OCI-LY7 (cell line): ENCODE results near the gene PAX9. TPM values are rescaled to one million over a fixed set of nuclear protein-coding genes. Genes with fewer than 3 reads are reported as not detected.

Experiments used
- Bru-seq: library from RNA; stranded (reverse); fragments of 400-500 nt; gene quantifications from one replicate; lab custom pipeline; 2021; lab: Mats Ljungman, UMichigan
- BruChase-seq, 2 experiments: library from RNA; stranded (reverse); fragments of 400-500 nt; gene quantifications; one replicate each; lab custom pipeline; 2021; lab: Mats Ljungman, UMichigan
- BruUV-seq: library from RNA; stranded (reverse); fragments of 400-500 nt; replicated peaks from 2 replicates; lab custom pipeline; 2021; lab: Mats Ljungman, UMichigan
- CTCF ChIA-PET: fragments of 300-600 bp; sonication (Branson Sonifier 250); formaldehyde crosslinking; loops from one replicate; lab custom pipeline; 2022; ENCODE audit warnings: antibody characterized with exemption; ENCODE audit not compliant: unreplicated experiment; lab: Charles Lee
- POLR2A ChIA-PET: fragments of 300-600 bp; sonication (Branson Sonifier 250); formaldehyde crosslinking; loops from one replicate; lab custom pipeline; 2022; ENCODE audit warnings: antibody characterized with exemption; lab: Charles Lee
- DNase-seq: peaks from one replicate; pipeline ENCODE4 v3.0.0-alpha.2; 2015; ENCODE audit warnings: low spot score
- H2AFZ ChIP-seq: fragments of 200-600 bp; sonication (generic), shearing (Covaris generic); 2 replicates; pipeline ENCODE4 v1.6.1; 2014; ENCODE audit warnings: mild to moderate bottlenecking, antibody characterized with exemption, low read length, moderate library complexity
- H3K27ac ChIP-seq: fragments of 200-600 bp; sonication (generic); 2 replicates; pipeline ENCODE4 v1.5.1; 2014; ENCODE audit warnings: mixed run types, low read depth, mild to moderate bottlenecking, moderate library complexity, low read length, inconsistent platforms; ENCODE audit not compliant: poor library complexity, severe bottlenecking
- H3K36me3 ChIP-seq: fragments of 200-600 bp; sonication (generic); 2 replicates; pipeline ENCODE4 v1.6.1; 2014; ENCODE audit warnings: mild to moderate bottlenecking, antibody characterized with exemption, low read length, moderate library complexity, mixed read lengths; ENCODE audit not compliant: insufficient read depth
- H3K4me1 ChIP-seq: fragments of 200-600 bp; sonication (generic); 2 replicates; pipeline ENCODE4 v1.5.1; 2014; ENCODE audit warnings: mild to moderate bottlenecking, low read length; ENCODE audit not compliant: insufficient read depth, poor library complexity, severe bottlenecking
- H3K4me2 ChIP-seq: fragments of 200-600 bp; sonication (generic); 2 replicates; pipeline ENCODE4 v1.6.1; 2014; ENCODE audit warnings: mild to moderate bottlenecking, low read length
- H3K4me3 ChIP-seq: fragments of 200-600 bp; sonication (generic); 2 replicates; pipeline ENCODE4 v1.5.1; 2014; ENCODE audit warnings: mild to moderate bottlenecking, low read depth, low read length; ENCODE audit not compliant: poor library complexity, severe bottlenecking
- H3K79me2 ChIP-seq: fragments of 200-600 bp; sonication (generic); 2 replicates; pipeline ENCODE4 v1.6.1; 2016; ENCODE audit warnings: low read depth, mild to moderate bottlenecking, low read length, moderate library complexity, mixed read lengths; ENCODE audit not compliant: insufficient read depth
- H3K9me2 ChIP-seq: fragments of 200-600 bp; sonication (generic); 2 replicates; pipeline ENCODE4 v1.6.1; 2016; ENCODE audit warnings: mild to moderate bottlenecking, low read length, mixed read lengths; ENCODE audit not compliant: insufficient read depth
- H3K9me3 ChIP-seq: fragments of 200-600 bp; sonication (generic); 2 replicates; pipeline ENCODE4 v1.6.1; 2014; ENCODE audit warnings: mild to moderate bottlenecking, mixed run types, low read length, mixed read lengths
- H4K20me1 ChIP-seq: fragments of 200-600 bp; sonication (generic); 2 replicates; pipeline ENCODE4 v1.6.1; 2014; ENCODE audit warnings: mild to moderate bottlenecking, antibody characterized with exemption, low read length, moderate library complexity, mixed read lengths; ENCODE audit not compliant: insufficient read depth
- CTCF ChIP-seq: fragments of 200-600 bp; sonication (generic); conservative IDR thresholded peaks from 2 replicates; pipeline ENCODE4 v1.5.1; 2014; ENCODE audit warnings: mild to moderate bottlenecking, antibody characterized with exemption, low read length, moderate library complexity, mixed read lengths
- EZH2phosphoT487 ChIP-seq: fragments of 200-600 bp; sonication (generic); IDR thresholded peaks from 2 replicates; pipeline ENCODE4 v1.6.1; 2018; ENCODE audit warnings: low read depth, borderline replicate concordance, mild to moderate bottlenecking, mixed run types, antibody characterized with exemption, low read length, moderate library complexity, mixed read lengths
- intact Hi-C: fragments of 100-400 bp; cut with micrococcal nuclease; formaldehyde crosslinking; loops from one replicate; pipeline ENCODE4 v1.10.0; 2022; ENCODE audit not compliant: unreplicated experiment
- long read RNA-seq: library from polyadenylated mRNA; stranded (forward); transcript quantifications from one replicate; pipeline ENCODE4 v2.0.0, GENCODE V29; 2022
- total RNA-seq, 2 experiments: library from RNA; depleted of rRNA in 1 of 2; stranded (reverse); fragments of >200 nt in 1 of 2; shearing (Covaris generic) in 1 of 2; gene quantifications; 2 replicates each; pipeline ENCODE4 v1.2.3, GENCODE V29; 2014 to 2022

PAX9 gene
- total RNA-seq (2014; rRNA removed; shearing (Covaris generic)) (1.4 and 2.3 TPM in 2 replicates), total RNA-seq (2022) (4.4 and 5.3 TPM in 2 replicates), Bru-seq, nascent RNA (percentile 46 among the genes with signal in this experiment), BruChase-seq, experiment 1, labeled RNA remaining after a 6-hour chase (percentile 35 among the genes with signal in this experiment), BruChase-seq, experiment 2, labeled RNA remaining after a 2-hour chase (percentile 47 among the genes with signal in this experiment)
- long read RNA-seq, full-length matches to known transcripts = 7 of 9 reads
- long read RNA-seq, partial matches to known transcripts = 1 of 9 reads
- long read RNA-seq, other reads (novel, unspliced or antisense) = 1 of 9 reads

GRCh38 chr14:36661506-36662257, at the start of gene PAX9:
TSS of gene PAX9 (plus strand) at chr14:36661860. CDS start at chr14:36662090, 230 bp downstream.
- POLR2A ChIA-PET = interaction anchor here (0.5 to 0.8 kb wide), 3 partner anchors 13 to 1532 kb away, joined by 3 read pairs; no protein-coding TSS in a partner anchor
- BruUV-seq = no TSS peak
- CTCF ChIA-PET = no interaction called here
- TF ChIP-seq EZH2phosphoT487 (no peak), CTCF (no peak)
- intact Hi-C loops = no loop called here
- no peaks in the 10 kb centered on the region for H3K9me3 ChIP-seq
- H3K27ac ChIP-seq = peak within 1 kb of the TSS; percentile 52
- H2AFZ ChIP-seq = peak within 1 kb of the TSS; percentile 62
- H3K36me3 ChIP-seq = no peaks in the 10 kb centered on the region; the same call in 1 of the 2 replicates
- H4K20me1 ChIP-seq = no peaks in the 10 kb centered on the region
- peak within 1 kb of the TSS; percentile 57 for H3K4me2 ChIP-seq
- H3K4me3 ChIP-seq = peak within 1 kb of the TSS; percentile 63
- DNase-seq = peak; percentile 90
- no peaks in the 10 kb centered on the region for H3K79me2 ChIP-seq
- no peaks in the 10 kb centered on the region for H3K9me2 ChIP-seq
- H3K4me1 ChIP-seq = peaks cover 14% of the 10 kb centered on the region

GRCh38 chr14:36617824-36618223, 43.8 kb upstream of the PAX9 start:
- H3K4me2 ChIP-seq = no peak overlapping the region
- no peak overlapping the region for H2AFZ ChIP-seq
- no TSS peak for BruUV-seq
- TF ChIP-seq CTCF = no peak
- TF ChIP-seq EZH2phosphoT487 = no peak
- no peak overlapping the region for H3K4me3 ChIP-seq
- no peaks in the 10 kb centered on the region for H3K79me2 ChIP-seq
- DNase-seq = no peak
- POLR2A ChIA-PET = no interaction called here
- no peaks in the 10 kb centered on the region for H3K4me1 ChIP-seq
- intact Hi-C loops = no loop called here
- CTCF ChIA-PET = interaction anchor here (0.7 kb wide), 1 partner anchor 62 kb away, joined by 3 read pairs; no protein-coding TSS in a partner anchor
- no peaks in the 10 kb centered on the region for H4K20me1 ChIP-seq
- H3K36me3 ChIP-seq = no peaks in the 10 kb centered on the region
- H3K27ac ChIP-seq = no peak overlapping the region
- H3K9me2 ChIP-seq = no peaks in the 10 kb centered on the region
- no peaks in the 10 kb centered on the region for H3K9me3 ChIP-seq
